ENCODE measurements around the gene DEF6. TPM values are rescaled to one million over a fixed set of nuclear protein-coding genes. Genes with fewer than 3 reads are reported as not detected.

DEF6 gene
- total and polyA plus RNA-seq, 4 donors, result 1.0 to 6.3 (median 2.5) TPM

GRCh38 chr6:35272005-35272404 is 25.6 kb upstream of the DEF6 start:
- no peaks in the 10 kb centered on the region for H3K4me1 ChIP-seq (ENCODE audit: control insufficient read depth in 4 of 4, insufficient read depth in 4 of 4, low read length in 3 of 4)
- H3K36me3 ChIP-seq (ENCODE audit: control insufficient read depth in 4 of 4, insufficient read depth in 3 of 4, low read depth in 1 of 4, low read length in 3 of 4), result peaks cover 0 to 2% (median under 1%) of the 10 kb centered on the region in 4 donors
- no peak overlapping the region for H3K9ac ChIP-seq (ENCODE audit: low read depth in 1 of 2, low read length in 2 of 2)
- DNase-seq (ENCODE audit: low spot score), result no peak
- H3K27me3 ChIP-seq (ENCODE audit: control insufficient read depth in 4 of 4, insufficient read depth in 4 of 4, low read length in 3 of 4), result no peaks in the 10 kb centered on the region
- no peak overlapping the region for H3K4me3 ChIP-seq (ENCODE audit: low read depth in 1 of 3, low read length in 3 of 3)
- no peak for TF ChIP-seq YY1 (IDR thresholded peaks at IDR 0.05)
- TF ChIP-seq RXRA (IDR thresholded peaks at IDR 0.05), result no peak
- TF ChIP-seq EGR1 (IDR thresholded peaks at IDR 0.05; ENCODE audit: low read depth in 2 of 2), result no peak
- TF ChIP-seq NR2F2 (IDR thresholded peaks at IDR 0.05), result no peak
- TF ChIP-seq FOXA2 (IDR thresholded peaks at IDR 0.05), result no peak
- TF ChIP-seq RAD21 (IDR thresholded peaks at IDR 0.05), result no peak
- TF ChIP-seq JUND (IDR thresholded peaks at IDR 0.05), result no peak
- no peak for TF ChIP-seq HNF4A (conservative IDR thresholded peaks at IDR 0.05)
- no peak for TF ChIP-seq ATF3 (IDR thresholded peaks at IDR 0.05)
- TF ChIP-seq HNF4G (IDR thresholded peaks at IDR 0.05), result no peak
- TF ChIP-seq TAF1 (conservative IDR thresholded peaks at IDR 0.05), result no peak
- TF ChIP-seq GABPA (IDR thresholded peaks at IDR 0.05 in 1 of 2, conservative IDR thresholded peaks at IDR 0.05 in 1 of 2), result no peak
- TF ChIP-seq REST (IDR thresholded peaks at IDR 0.05), result no peak
- TF ChIP-seq, protein P1, sequence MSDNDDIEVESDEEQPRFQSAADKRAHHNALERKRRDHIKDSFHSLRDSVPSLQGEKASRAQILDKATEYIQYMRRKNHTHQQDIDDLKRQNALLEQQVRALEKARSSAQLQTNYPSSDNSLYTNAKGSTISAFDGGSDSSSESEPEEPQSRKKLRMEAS (IDR thresholded peaks at IDR 0.05), result no peak
- TF ChIP-seq SP1 (IDR thresholded peaks at IDR 0.05), result no peak
- no peak for TF ChIP-seq FOXA1 (IDR thresholded peaks at IDR 0.05)
- TF ChIP-seq, protein P2, sequence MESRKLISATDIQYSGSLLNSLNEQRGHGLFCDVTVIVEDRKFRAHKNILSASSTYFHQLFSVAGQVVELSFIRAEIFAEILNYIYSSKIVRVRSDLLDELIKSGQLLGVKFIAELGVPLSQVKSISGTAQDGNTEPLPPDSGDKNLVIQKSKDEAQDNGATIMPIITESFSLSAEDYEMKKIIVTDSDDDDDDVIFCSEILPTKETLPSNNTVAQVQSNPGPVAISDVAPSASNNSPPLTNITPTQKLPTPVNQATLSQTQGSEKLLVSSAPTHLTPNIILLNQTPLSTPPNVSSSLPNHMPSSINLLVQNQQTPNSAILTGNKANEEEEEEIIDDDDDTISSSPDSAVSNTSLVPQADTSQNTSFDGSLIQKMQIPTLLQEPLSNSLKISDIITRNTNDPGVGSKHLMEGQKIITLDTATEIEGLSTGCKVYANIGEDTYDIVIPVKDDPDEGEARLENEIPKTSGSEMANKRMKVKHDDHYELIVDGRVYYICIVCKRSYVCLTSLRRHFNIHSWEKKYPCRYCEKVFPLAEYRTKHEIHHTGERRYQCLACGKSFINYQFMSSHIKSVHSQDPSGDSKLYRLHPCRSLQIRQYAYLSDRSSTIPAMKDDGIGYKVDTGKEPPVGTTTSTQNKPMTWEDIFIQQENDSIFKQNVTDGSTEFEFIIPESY (IDR thresholded peaks at IDR 0.05), result no peak
- TF ChIP-seq CTCF (IDR thresholded peaks at IDR 0.05; ENCODE audit: low read depth, low read length, missing input control), result no peak
- no peaks in the 10 kb centered on the region for H3K9me3 ChIP-seq (ENCODE audit: control insufficient read depth in 4 of 4, low read length in 3 of 4)
- no peak overlapping the region for H3K27ac ChIP-seq (ENCODE audit: low read depth in 1 of 2, low read length in 2 of 2)
- WGBS, result 97% methylated on average over 2 of the region's 2 CpGs

All from liver (tissue), 9 donors.